Endothelial cell of umbilical vein (primary cell): Measurements from ENCODE around the gene MRTFA. TPM values are rescaled to one million over a fixed set of nuclear protein-coding genes. Genes with fewer than 3 reads are reported as not detected.

Experiments used
- BruUV-seq: library from RNA; stranded (reverse); fragments of 400-500 nt; replicated peaks from 2 replicates; lab custom pipeline; 2021; lab: Mats Ljungman, UMichigan
- CTCF ChIA-PET: fragments of 300-600, 350-600 bp; sonication (Branson Sonifier 250); formaldehyde crosslinking; loops from one replicate; lab custom pipeline; 2021; ENCODE audit warnings: antibody characterized with exemption, inconsistent platforms; lab: Charles Lee
- POLR2A ChIA-PET: fragments of 300-600, 350-600 bp; sonication (Branson Sonifier 250); formaldehyde crosslinking; loops from one replicate; lab custom pipeline; 2021; ENCODE audit warnings: antibody characterized with exemption, inconsistent platforms; lab: Charles Lee
- DNase-seq: peaks from one replicate; pipeline ENCODE4 v3.0.0-alpha.2; 2011; ENCODE audit warnings: low read depth, low spot score
- FAIRE-seq: peaks from 2 replicates; lab custom pipeline; 2011; peaks lifted over from hg19 to GRCh38; lab: Jason Lieb, UNC
- H2AFZ ChIP-seq: 2 replicates; pipeline ENCODE4 v1.6.0; 2012; ENCODE audit warnings: low read depth, low read length, control low read depth, inconsistent platforms
- H3K27ac ChIP-seq: 2 replicates; pipeline ENCODE4 v1.5.1; 2011; ENCODE audit warnings: low read depth, mild to moderate bottlenecking, control low read depth, low read length, moderate library complexity; ENCODE audit not compliant: insufficient read depth
- H3K27me3 ChIP-seq, 2 experiments: 2 replicates each; pipeline versions ENCODE4 v1.6.0 to v1.6.1; 2011; ENCODE audit warnings: low read length in 2 of 2, mixed read lengths in 1 of 2; ENCODE audit not compliant: control insufficient read depth in 2 of 2, insufficient read depth in 2 of 2
- H3K36me3 ChIP-seq, 2 experiments: 2 replicates in 1 of 2; 3 replicates in 1 of 2; pipeline ENCODE4 v1.5.1; 2011; ENCODE audit warnings: low read length in 2 of 2, mild to moderate bottlenecking in 1 of 2, moderate library complexity in 1 of 2; ENCODE audit not compliant: control insufficient read depth in 2 of 2, insufficient read depth in 2 of 2; ENCODE audit errors: extremely low read depth in 1 of 2
- H3K4me1 ChIP-seq: 3 replicates; pipeline ENCODE4 v1.5.1; 2011; ENCODE audit warnings: mild to moderate bottlenecking, low read length; ENCODE audit not compliant: control insufficient read depth, insufficient read depth; ENCODE audit errors: extremely low read depth
- H3K4me2 ChIP-seq: 2 replicates; pipeline ENCODE4 v1.6.1; 2011; ENCODE audit warnings: low read length, control low read depth, mixed read lengths; ENCODE audit not compliant: insufficient read depth
- H3K4me3 ChIP-seq, 3 experiments: fragments of 200-600 bp in 1 of 3; sonication (generic), shearing (Covaris generic) in 1 of 3; replicated peaks in 1 of 3; 2 replicates each; pipeline ENCODE4 v1.5.1; 2011 to 2016; ENCODE audit warnings: control low read depth in 3 of 3, low read length in 3 of 3, mild to moderate bottlenecking in 2 of 3, inconsistent platforms in 1 of 3, low read depth in 1 of 3, moderate library complexity in 1 of 3; ENCODE audit not compliant: insufficient read depth in 1 of 3
- H3K79me2 ChIP-seq: 2 replicates; pipeline ENCODE4 v1.6.0; 2012; ENCODE audit warnings: low read length, inconsistent platforms; ENCODE audit not compliant: control insufficient read depth, insufficient read depth
- H3K9ac ChIP-seq: replicated peaks from 2 replicates; pipeline ENCODE3; 2011; ENCODE audit warnings: low read length, control low read depth; ENCODE audit not compliant: insufficient read depth; ENCODE audit errors: extremely low read depth
- H3K9me1 ChIP-seq: replicated peaks from 3 replicates; pipeline ENCODE4 v1.6.0; 2011; ENCODE audit warnings: mild to moderate bottlenecking, low read length; ENCODE audit not compliant: control insufficient read depth, insufficient read depth; ENCODE audit errors: extremely low read depth
- H3K9me3 ChIP-seq: replicated peaks from 2 replicates; pipeline ENCODE4 v1.5.1; 2012; ENCODE audit warnings: low read length, inconsistent platforms; ENCODE audit not compliant: control insufficient read depth, insufficient read depth
- H4K20me1 ChIP-seq: replicated peaks from 2 replicates; pipeline ENCODE3; 2011; ENCODE audit warnings: mild to moderate bottlenecking, low read length; ENCODE audit not compliant: control insufficient read depth, insufficient read depth; ENCODE audit errors: extremely low read depth
- CTCF ChIP-seq, 2 donors: IDR thresholded peaks; 1 replicate in 1 of 2; 2 replicates in 1 of 2; pipeline ENCODE4 v1.5.1; 2011; ENCODE audit warnings: low read length in 2 of 2, mild to moderate bottlenecking in 2 of 2, moderate library complexity in 2 of 2, control low read depth in 1 of 2, inconsistent platforms in 1 of 2, low read depth in 1 of 2; ENCODE audit not compliant: insufficient read depth in 1 of 2; ENCODE audit errors: extremely low read depth in 1 of 2
- EZH2 ChIP-seq: IDR thresholded peaks from 2 replicates; pipeline ENCODE4 v1.6.1; 2012; ENCODE audit warnings: borderline replicate concordance, low read depth, mild to moderate bottlenecking, moderate library complexity, low read length, inconsistent platforms; ENCODE audit not compliant: severe bottlenecking
- FOS ChIP-seq: IDR thresholded peaks from 2 replicates; pipeline ENCODE4 v1.6.1; 2011; ENCODE audit warnings: mild to moderate bottlenecking, low read length, moderate library complexity, borderline replicate concordance; ENCODE audit not compliant: insufficient read depth
- GATA2 ChIP-seq: IDR thresholded peaks from 2 replicates; pipeline ENCODE4 v1.7.0; 2011; ENCODE audit warnings: low read depth, mild to moderate bottlenecking, moderate library complexity, mixed read lengths, low read length; ENCODE audit not compliant: insufficient read length, insufficient read depth
- JUN ChIP-seq: IDR thresholded peaks from 2 replicates; pipeline ENCODE4 v1.6.1; 2011; ENCODE audit warnings: borderline replicate concordance, low read depth; ENCODE audit not compliant: insufficient read length, insufficient read depth
- MAX ChIP-seq: IDR thresholded peaks from 2 replicates; pipeline ENCODE4 v1.6.1; 2011; ENCODE audit not compliant: insufficient read depth, insufficient read length
- MYC ChIP-seq: IDR thresholded peaks from one replicate; pipeline ENCODE4 v1.6.1; 2011; ENCODE audit warnings: mild to moderate bottlenecking, low read depth, low read length
- POLR2AphosphoS5 ChIP-seq: IDR thresholded peaks from 2 replicates; pipeline ENCODE4 v1.6.1; 2012; ENCODE audit warnings: low read depth, mild to moderate bottlenecking, control low read depth, low read length, moderate library complexity; ENCODE audit not compliant: insufficient read depth
- dilution Hi-C: fragments of 300-500 bp; cut with MboI; formaldehyde crosslinking; loops from one replicate; pipeline ENCODE4 v1.15.0; 2019; ENCODE audit warnings: low sequenced_read_pairs; ENCODE audit not compliant: extremely low pct_ligation_motif_present
- intact Hi-C: fragments of 100-400 bp; cut with micrococcal nuclease; formaldehyde crosslinking; loops from one replicate; pipeline ENCODE4 v1.10.0; 2022
- polyA plus RNA-seq, 4 experiments: library from polyadenylated mRNA; depleted of rRNA in 3 of 4; stranded (reverse) in 3 of 4; unstranded in 1 of 4; fragments of >200 nt; gene quantifications; 2 replicates each; pipeline versions ENCODE4 v1.2.1 to v1.2.3, GENCODE V29; 2011 to 2012; ENCODE audit warnings: missing spikeins in 1 of 4
- total RNA-seq: library from RNA; stranded (reverse); gene quantifications from 2 replicates; pipeline ENCODE4 v1.2.3, GENCODE V29; 2021

Gene MRTFA
- total and polyA plus RNA-seq, 2 donors (not counting 3 experiments of a cell fraction or from before 2014, with no cell fraction given): 13.6 to 44.1 TPM

- H3K4me1 ChIP-seq: peaks cover 13% of the 10 kb centered on the region
- POLR2A ChIA-PET: interaction anchor here (0.6 kb wide), 1 partner anchor 10 kb away, joined by 3 read pairs; no protein-coding TSS in a partner anchor
- no peak for FAIRE-seq
These were observed 236.9 kb downstream of the MRTFA start for GRCh38 chr22:40399621-40400020.

More at GRCh38 chr22:40399621-40400020, 236.9 kb downstream of the MRTFA start:
- Histone ChIP-seq H3K4me3 (no peak overlapping the region), H3K27me3 (no peaks in the 10 kb centered on the region), H3K27ac (no peak overlapping the region), H3K79me2 (peaks cover 4% of the 10 kb centered on the region), H3K9ac (no peak overlapping the region), H2AFZ (no peak overlapping the region), H3K4me2 (no peak overlapping the region), H3K36me3 (peaks cover 4 to 9% of the 10 kb centered on the region in 2 experiments), H3K9me3 (no peaks in the 10 kb centered on the region), H4K20me1 (no peaks in the 10 kb centered on the region), H3K9me1 (no peaks in the 10 kb centered on the region)
- dilution Hi-C loops: no loop called here
- CTCF ChIA-PET: interaction anchor here (1.4 kb wide), 1 partner anchor 16 kb away, joined by 3 read pairs; no protein-coding TSS in a partner anchor
- intact Hi-C loops: no loop called here
- BruUV-seq: no TSS peak
- no peak for TF ChIP-seq MYC
- no peak for TF ChIP-seq JUN
- TF ChIP-seq EZH2: no peak
- no peak for TF ChIP-seq CTCF (IDR thresholded peaks at IDR 0.05; ENCODE audit: extremely low read depth in 1 of 2, insufficient read depth in 1 of 2, low read depth in 1 of 2, low read length in 2 of 2)
- TF ChIP-seq POLR2AphosphoS5: no peak
- TF ChIP-seq MAX: no peak
- no peak for TF ChIP-seq FOS
- TF ChIP-seq GATA2: no peak
- DNase-seq: no peak
